NT2/D1 (cell line): Measurements from ENCODE around the gene KIF6.

ENCODE experiments used
- DNase-seq: peaks from one replicate; pipeline ENCODE4 v3.0.0-alpha.2; 2011; ENCODE audit warnings: low read depth, low spot score
- H3K27me3 ChIP-seq: 2 replicates; pipeline ENCODE4 v1.6.0; 2011; ENCODE audit warnings: mild to moderate bottlenecking; ENCODE audit not compliant: insufficient read length, insufficient read depth
- H3K36me3 ChIP-seq: 2 replicates; pipeline ENCODE4 v1.6.1; 2011; ENCODE audit warnings: mild to moderate bottlenecking, low read length, mixed read lengths; ENCODE audit not compliant: insufficient read depth, insufficient read length
- H3K4me1 ChIP-seq: 2 replicates; pipeline ENCODE4 v1.5.1; 2011; ENCODE audit not compliant: insufficient read depth, insufficient read length
- H3K4me3 ChIP-seq: 2 replicates; pipeline ENCODE4 v1.5.1; 2011; ENCODE audit warnings: low read depth; ENCODE audit not compliant: insufficient read length
- H3K9ac ChIP-seq: 2 replicates; pipeline ENCODE4 v1.6.0; 2011; ENCODE audit warnings: low read depth; ENCODE audit not compliant: insufficient read length
- H3K9me3 ChIP-seq: 2 replicates; pipeline ENCODE4 v1.5.1; 2011; ENCODE audit warnings: mild to moderate bottlenecking, low read length; ENCODE audit not compliant: insufficient read depth
- SUZ12 ChIP-seq: IDR thresholded peaks from 2 replicates; pipeline ENCODE4 v1.6.1; 2011; ENCODE audit not compliant: insufficient read length, insufficient read depth; ENCODE audit errors: extremely low read depth
- YY1 ChIP-seq: IDR thresholded peaks from 2 replicates; pipeline ENCODE4 v1.6.1; 2011; ENCODE audit not compliant: insufficient read length, insufficient read depth
- ZNF274 ChIP-seq: IDR thresholded peaks from 2 replicates; pipeline ENCODE4 v1.6.1; 2011; ENCODE audit warnings: mild to moderate bottlenecking, low read depth, low read length

The KIF6 gene

GRCh38 chr6:39402239-39402751 is 322.9 kb downstream of the KIF6 start:
- Histone ChIP-seq H3K9me3 (no peaks in the 10 kb centered on the region), H3K4me3 (no peak overlapping the region), H3K36me3 (no peaks in the 10 kb centered on the region), H3K27me3 (no peaks in the 10 kb centered on the region), H3K9ac (no peak overlapping the region), H3K4me1 (no peaks in the 10 kb centered on the region)
- TF ChIP-seq YY1 (no peak), ZNF274 (no peak), SUZ12 (no peak)
- no peak for DNase-seq

- no peaks in the 10 kb centered on the region for H3K36me3 ChIP-seq
Measured at GRCh38 chr6:39401376-39401775, 323.8 kb downstream of the KIF6 start.

GRCh38 chr6:39400026-39400425 is 325.2 kb downstream of the KIF6 start:
- no peak overlapping the region for H3K4me3 ChIP-seq
- H3K27me3 ChIP-seq = no peaks in the 10 kb centered on the region
- DNase-seq = no peak
- H3K9me3 ChIP-seq = no peaks in the 10 kb centered on the region
- H3K36me3 ChIP-seq = no peaks in the 10 kb centered on the region
- H3K4me1 ChIP-seq = no peaks in the 10 kb centered on the region
- H3K9ac ChIP-seq = no peak overlapping the region
- TF ChIP-seq SUZ12 (no peak), ZNF274 (no peak)

More at GRCh38 chr6:39401376-39401775, 323.8 kb downstream of the KIF6 start:
- H3K27me3 ChIP-seq = no peaks in the 10 kb centered on the region
- no peak for DNase-seq
- no peak overlapping the region for H3K4me3 ChIP-seq
- no peak overlapping the region for H3K9ac ChIP-seq
- TF ChIP-seq ZNF274 = no peak
- no peak for TF ChIP-seq SUZ12
- no peak for TF ChIP-seq YY1
- no peaks in the 10 kb centered on the region for H3K4me1 ChIP-seq
- H3K9me3 ChIP-seq = no peaks in the 10 kb centered on the region

GRCh38 chr6:39396854-39397253 is 328.4 kb downstream of the KIF6 start:
- no peak for DNase-seq
- TF ChIP-seq YY1 (no peak), SUZ12 (no peak), ZNF274 (no peak)
- no peaks in the 10 kb centered on the region for H3K9me3 ChIP-seq
- H3K4me3 ChIP-seq = no peak overlapping the region
- H3K36me3 ChIP-seq = no peaks in the 10 kb centered on the region
- no peaks in the 10 kb centered on the region for H3K4me1 ChIP-seq
- H3K27me3 ChIP-seq = no peaks in the 10 kb centered on the region
- no peak overlapping the region for H3K9ac ChIP-seq

- no peak overlapping the region for H3K9ac ChIP-seq
- H3K27me3 ChIP-seq = no peaks in the 10 kb centered on the region
- H3K36me3 ChIP-seq = no peaks in the 10 kb centered on the region
- no peaks in the 10 kb centered on the region for H3K4me1 ChIP-seq
- no peaks in the 10 kb centered on the region for H3K9me3 ChIP-seq
- H3K4me3 ChIP-seq = no peak overlapping the region
- DNase-seq = no peak
- TF ChIP-seq ZNF274 (no peak), SUZ12 (no peak), YY1 (no peak)
Measured at GRCh38 chr6:39393075-39393474, 332.1 kb downstream of the KIF6 start.

GRCh38 chr6:39391182-39391581 is 334.0 kb downstream of the KIF6 start:
- DNase-seq = no peak
- Histone ChIP-seq H3K36me3 (no peaks in the 10 kb centered on the region), H3K9ac (no peak overlapping the region), H3K4me3 (no peak overlapping the region), H3K4me1 (no peaks in the 10 kb centered on the region), H3K9me3 (no peaks in the 10 kb centered on the region), H3K27me3 (no peaks in the 10 kb centered on the region)
- TF ChIP-seq YY1 (no peak), ZNF274 (no peak), SUZ12 (no peak)

- no peak for TF ChIP-seq YY1
- TF ChIP-seq ZNF274 = no peak
- no peak for TF ChIP-seq SUZ12
- no peak for DNase-seq
- Histone ChIP-seq H3K4me1 (no peaks in the 10 kb centered on the region), H3K9me3 (no peaks in the 10 kb centered on the region), H3K36me3 (no peaks in the 10 kb centered on the region), H3K9ac (no peak overlapping the region), H3K4me3 (no peak overlapping the region), H3K27me3 (no peaks in the 10 kb centered on the region)
Measured at GRCh38 chr6:39389484-39389767, 335.8 kb downstream of the KIF6 start.
